ENCODE data around the gene UBE2I.

Gene UBE2I

GRCh38 chr16:1357906-1358566, 48.6 kb downstream of the UBE2I start:
- Histone ChIP-seq H3K27me3 (ENCODE audit: insufficient read depth, low read length) (no peaks in the 10 kb centered on the region), H3K79me2 (ENCODE audit: insufficient read depth, low read length) (no peaks in the 10 kb centered on the region), H3F3A (ENCODE audit: insufficient read depth, low read length) (no peaks in the 10 kb centered on the region), H3K4me1 (ENCODE audit: insufficient read depth, low read length, severe bottlenecking) (peaks cover 6% of the 10 kb centered on the region), H3K4me2 (ENCODE audit: low read length) (no peak overlapping the region), H3K36me3 (ENCODE audit: insufficient read depth, low read length) (peaks cover 37% of the 10 kb centered on the region), H3K9ac (ENCODE audit: low read length) (no peak overlapping the region), H2AFZ (ENCODE audit: low read length) (no peak overlapping the region), H3K27ac (ENCODE audit: low read depth, low read length, poor library complexity, severe bottlenecking) (no peak overlapping the region), H3K4me3 (ENCODE audit: low read depth, low read length, poor library complexity, severe bottlenecking) (no peak overlapping the region), H3K9me3 (ENCODE audit: low read length) (no peaks in the 10 kb centered on the region), H3K9me2 (ENCODE audit: low read depth, low read length) (no peaks in the 10 kb centered on the region), H4K20me1 (ENCODE audit: insufficient read depth, low read length) (no peaks in the 10 kb centered on the region)
- no peak for TF ChIP-seq CTCF (IDR thresholded peaks at IDR 0.05; ENCODE audit: low read length)
- no peak for TF ChIP-seq EZH2 (IDR thresholded peaks at IDR 0.05; ENCODE audit: borderline replicate concordance, low read length)

GRCh38 chr16:1361685-1362360, 52.4 kb downstream of the UBE2I start:
- Histone ChIP-seq H3K79me2 (ENCODE audit: insufficient read depth, low read length) (no peaks in the 10 kb centered on the region), H3K4me1 (ENCODE audit: insufficient read depth, low read length, severe bottlenecking) (no peaks in the 10 kb centered on the region), H2AFZ (ENCODE audit: low read length) (no peak overlapping the region), H3F3A (ENCODE audit: insufficient read depth, low read length) (0 out of 2 replicates have a peak, but pooled peaks cover 3% of the 10 kb centered on the region), H3K27ac (ENCODE audit: low read depth, low read length, poor library complexity, severe bottlenecking) (no peak overlapping the region), H3K9me2 (ENCODE audit: low read depth, low read length) (no peaks in the 10 kb centered on the region), H4K20me1 (ENCODE audit: insufficient read depth, low read length) (no peaks in the 10 kb centered on the region), H3K4me2 (ENCODE audit: low read length) (no peak overlapping the region), H3K9ac (ENCODE audit: low read length) (no peak overlapping the region), H3K27me3 (ENCODE audit: insufficient read depth, low read length) (no peaks in the 10 kb centered on the region), H3K36me3 (ENCODE audit: insufficient read depth, low read length) (peaks cover 74% of the 10 kb centered on the region), H3K4me3 (ENCODE audit: low read depth, low read length, poor library complexity, severe bottlenecking) (no peak overlapping the region), H3K9me3 (ENCODE audit: low read length) (no peaks in the 10 kb centered on the region)
- TF ChIP-seq CTCF (IDR thresholded peaks at IDR 0.05; ENCODE audit: low read length) (no peak), EZH2 (IDR thresholded peaks at IDR 0.05; ENCODE audit: borderline replicate concordance, low read length) (no peak)

GRCh38 chr16:1362807-1363206, 53.4 kb downstream of the UBE2I start:
- Histone ChIP-seq H3K4me2 (ENCODE audit: low read length) (no peak overlapping the region), H2AFZ (ENCODE audit: low read length) (no peak overlapping the region), H3K36me3 (ENCODE audit: insufficient read depth, low read length) (peaks cover 78% of the 10 kb centered on the region), H3K27ac (ENCODE audit: low read depth, low read length, poor library complexity, severe bottlenecking) (no peak overlapping the region), H3K9me2 (ENCODE audit: low read depth, low read length) (no peaks in the 10 kb centered on the region), H3F3A (ENCODE audit: insufficient read depth, low read length) (0 out of 2 replicates have a peak, but pooled peaks cover 3% of the 10 kb centered on the region), H3K4me1 (ENCODE audit: insufficient read depth, low read length, severe bottlenecking) (no peaks in the 10 kb centered on the region), H3K27me3 (ENCODE audit: insufficient read depth, low read length) (no peaks in the 10 kb centered on the region), H4K20me1 (ENCODE audit: insufficient read depth, low read length) (no peaks in the 10 kb centered on the region), H3K4me3 (ENCODE audit: low read depth, low read length, poor library complexity, severe bottlenecking) (no peak overlapping the region), H3K9ac (ENCODE audit: low read length) (no peak overlapping the region), H3K9me3 (ENCODE audit: low read length) (no peaks in the 10 kb centered on the region), H3K79me2 (ENCODE audit: insufficient read depth, low read length) (no peaks in the 10 kb centered on the region)
- no peak for TF ChIP-seq EZH2 (IDR thresholded peaks at IDR 0.05; ENCODE audit: borderline replicate concordance, low read length)
- TF ChIP-seq CTCF (IDR thresholded peaks at IDR 0.05; ENCODE audit: low read length) = no peak

Measured in OCI-LY1 (cell line).